Hepatocyte (in vitro differentiated cells): ENCODE data around the gene COIL. TPM values are rescaled to one million over a fixed set of nuclear protein-coding genes. Genes with fewer than 3 reads are reported as not detected.

Experiments used
- DNase-seq: peaks from one replicate; pipeline ENCODE4 v3.0.0-alpha.2; 2016; ENCODE audit warnings: low spot score
- H2AFZ ChIP-seq: fragments of 200-600 bp; sonication (generic); 2 replicates; pipeline ENCODE4 v1.6.0; 2016; ENCODE audit warnings: antibody characterized with exemption, mild to moderate bottlenecking
- H3K27ac ChIP-seq: fragments of 200-600 bp; sonication (generic); 2 replicates; pipeline ENCODE4 v1.5.1; 2016; ENCODE audit warnings: mild to moderate bottlenecking
- H3K27me3 ChIP-seq: fragments of 200-600 bp; sonication (generic); 2 replicates; pipeline ENCODE4 v1.6.1; 2016
- H3K36me3 ChIP-seq: fragments of 200-600 bp; sonication (generic); replicated peaks from 2 replicates; pipeline ENCODE4 v1.5.1; 2016; ENCODE audit warnings: low read depth; ENCODE audit not compliant: insufficient read depth
- H3K4me1 ChIP-seq: fragments of 200-600 bp; sonication (generic); 2 replicates; pipeline ENCODE4 v1.5.1; 2016; ENCODE audit warnings: mild to moderate bottlenecking, moderate library complexity; ENCODE audit not compliant: insufficient read depth
- H3K4me2 ChIP-seq: fragments of 200-600 bp; sonication (generic); 2 replicates; pipeline ENCODE4 v1.6.0; 2016
- H3K4me3 ChIP-seq: fragments of 200-600 bp; sonication (generic); 2 replicates; pipeline ENCODE4 v1.5.1; 2016; ENCODE audit warnings: mild to moderate bottlenecking
- H3K79me2 ChIP-seq: fragments of 200-600 bp; sonication (generic); 2 replicates; pipeline ENCODE4 v1.6.0; 2017; ENCODE audit warnings: mild to moderate bottlenecking
- H3K9me2 ChIP-seq: fragments of 200-600 bp; sonication (generic); replicated peaks from 2 replicates; pipeline ENCODE4 v1.6.0; 2017; ENCODE audit warnings: mild to moderate bottlenecking; ENCODE audit not compliant: insufficient read depth
- H3K9me3 ChIP-seq: fragments of 200-600 bp; sonication (generic); 2 replicates; pipeline ENCODE4 v1.5.1; 2016; ENCODE audit warnings: low read depth, mild to moderate bottlenecking
- H4K20me1 ChIP-seq: fragments of 200-600 bp; sonication (generic); 2 replicates; pipeline ENCODE4 v1.6.0; 2016; ENCODE audit warnings: mild to moderate bottlenecking; ENCODE audit not compliant: insufficient read depth, poor library complexity, severe bottlenecking
- EZH2 ChIP-seq: fragments of 200-600 bp; sonication (generic); IDR thresholded peaks from 2 replicates; pipeline ENCODE4 v1.6.1; 2016; ENCODE audit warnings: antibody characterized with exemption, mild to moderate bottlenecking, borderline replicate concordance
- EZH2phosphoT487 ChIP-seq: fragments of 200-600 bp; sonication (generic); IDR thresholded peaks from one replicate; pipeline ENCODE4 v1.6.1; 2018; ENCODE audit warnings: antibody characterized with exemption, mild to moderate bottlenecking, low read depth, moderate library complexity; ENCODE audit not compliant: unreplicated experiment, severe bottlenecking
- WGBS: methylation state at CpG from one replicate; pipeline ENCODE4 v1.1.6; 2016; ENCODE audit warnings: low lambda C conversion rate; ENCODE audit errors: missing lambda C conversion rate; 5-methylcytosine and 5-hydroxymethylcytosine counted together
- polyA plus RNA-seq: library from polyadenylated mRNA; unstranded; fragments of >200 nt; fragmentation: Nextera tagmentation; extraction: Ambion mirVana; gene quantifications from 2 replicates; pipeline ENCODE4 v1.2.1, GENCODE V29; 2016
- total RNA-seq: library from RNA; depleted of rRNA; stranded (reverse); fragments of >200 nt; gene quantifications from 2 replicates; pipeline ENCODE4 v1.2.3, GENCODE V29; 2014
- TF ChIP-seq, protein P1 (sequence below): fragments of 200-600 bp; sonication (generic); IDR thresholded peaks from 2 replicates; pipeline ENCODE4 v1.5.1; 2016; ENCODE audit warnings: antibody characterized with exemption, mild to moderate bottlenecking; ENCODE audit not compliant: poor library complexity

Gene COIL
- total and polyA plus RNA-seq, 2 experiments from 2014 or later, result 12.9 to 21.0 TPM

DNA sequence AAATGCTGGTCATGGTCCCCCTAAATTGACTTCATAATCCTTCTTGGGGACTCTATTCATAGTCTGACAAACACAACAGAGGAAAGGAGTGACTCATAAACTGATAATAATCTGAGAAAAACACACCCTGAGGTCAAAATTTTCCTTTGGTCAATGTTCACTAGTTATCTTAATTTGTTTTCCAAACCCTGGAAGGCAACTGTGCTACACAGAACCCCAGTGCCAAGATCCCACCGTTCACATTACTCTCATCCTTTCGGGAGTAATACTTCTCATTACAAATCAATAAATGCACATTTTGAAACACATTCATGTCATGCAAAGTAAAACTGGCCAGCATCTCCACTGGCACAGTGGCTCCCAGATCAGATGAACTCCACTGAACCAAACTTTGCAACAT lies 23.2 kb downstream of the COIL start:
- no peak overlapping the region for H2AFZ ChIP-seq
- no peaks in the 10 kb centered on the region for H3K4me1 ChIP-seq
- H3K36me3 ChIP-seq, result peaks cover 8% of the 10 kb centered on the region
- no peak overlapping the region for H3K4me3 ChIP-seq
- H4K20me1 ChIP-seq, result no peaks in the 10 kb centered on the region
- H3K9me2 ChIP-seq, result no peaks in the 10 kb centered on the region
- H3K27me3 ChIP-seq, result no peaks in the 10 kb centered on the region
- H3K79me2 ChIP-seq, result no peaks in the 10 kb centered on the region
- no peak for DNase-seq
- WGBS, result 80% methylated on average over 2 of the region's 2 CpGs
- no peak overlapping the region for H3K4me2 ChIP-seq
- no peaks in the 10 kb centered on the region for H3K9me3 ChIP-seq
- H3K27ac ChIP-seq, result no peak overlapping the region
- TF ChIP-seq EZH2 (no peak), EZH2phosphoT487 (no peak)
- TF ChIP-seq, protein P1, sequence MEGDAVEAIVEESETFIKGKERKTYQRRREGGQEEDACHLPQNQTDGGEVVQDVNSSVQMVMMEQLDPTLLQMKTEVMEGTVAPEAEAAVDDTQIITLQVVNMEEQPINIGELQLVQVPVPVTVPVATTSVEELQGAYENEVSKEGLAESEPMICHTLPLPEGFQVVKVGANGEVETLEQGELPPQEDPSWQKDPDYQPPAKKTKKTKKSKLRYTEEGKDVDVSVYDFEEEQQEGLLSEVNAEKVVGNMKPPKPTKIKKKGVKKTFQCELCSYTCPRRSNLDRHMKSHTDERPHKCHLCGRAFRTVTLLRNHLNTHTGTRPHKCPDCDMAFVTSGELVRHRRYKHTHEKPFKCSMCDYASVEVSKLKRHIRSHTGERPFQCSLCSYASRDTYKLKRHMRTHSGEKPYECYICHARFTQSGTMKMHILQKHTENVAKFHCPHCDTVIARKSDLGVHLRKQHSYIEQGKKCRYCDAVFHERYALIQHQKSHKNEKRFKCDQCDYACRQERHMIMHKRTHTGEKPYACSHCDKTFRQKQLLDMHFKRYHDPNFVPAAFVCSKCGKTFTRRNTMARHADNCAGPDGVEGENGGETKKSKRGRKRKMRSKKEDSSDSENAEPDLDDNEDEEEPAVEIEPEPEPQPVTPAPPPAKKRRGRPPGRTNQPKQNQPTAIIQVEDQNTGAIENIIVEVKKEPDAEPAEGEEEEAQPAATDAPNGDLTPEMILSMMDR, result no peak

DNA sequence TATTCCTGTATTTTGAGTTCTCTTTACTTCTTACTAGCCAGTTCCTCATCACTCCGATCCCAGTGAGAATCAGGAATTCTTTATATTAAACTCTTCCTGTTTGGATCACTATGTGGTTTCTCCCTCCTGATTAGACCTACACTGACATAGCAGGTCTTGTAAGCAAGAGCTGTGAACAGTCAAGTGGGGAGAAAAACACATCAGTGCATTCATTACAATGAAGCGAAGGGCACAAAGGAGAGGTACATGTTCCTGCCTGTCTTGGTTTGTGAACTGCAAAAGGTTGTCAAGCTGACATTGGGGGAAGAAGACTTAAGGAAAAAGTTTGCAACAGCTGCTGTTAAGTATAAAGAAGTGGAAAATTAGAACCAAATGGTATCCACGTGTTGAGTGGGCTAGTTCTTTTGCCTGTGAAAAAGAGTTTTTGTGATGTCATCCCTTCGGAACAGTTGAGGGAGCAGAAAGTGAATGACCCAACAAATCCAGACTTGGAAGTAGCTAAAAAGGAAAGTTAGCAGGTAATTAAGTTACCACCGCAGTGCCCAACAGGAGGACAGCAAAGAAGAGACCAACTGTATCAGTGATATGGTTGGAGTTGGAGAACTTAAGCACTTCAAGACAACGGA lies 24.0 kb downstream of the COIL start:
- no peaks in the 10 kb centered on the region for H3K79me2 ChIP-seq
- H3K9me3 ChIP-seq, result no peaks in the 10 kb centered on the region
- no peak overlapping the region for H3K4me3 ChIP-seq
- no peak overlapping the region for H3K4me2 ChIP-seq
- no peak for DNase-seq
- no peak overlapping the region for H2AFZ ChIP-seq
- H3K36me3 ChIP-seq, result peaks cover 8% of the 10 kb centered on the region
- 83% methylated on average over 6 of the region's 6 CpGs for WGBS
- no peaks in the 10 kb centered on the region for H3K4me1 ChIP-seq
- no peaks in the 10 kb centered on the region for H4K20me1 ChIP-seq
- H3K27me3 ChIP-seq, result no peaks in the 10 kb centered on the region
- TF ChIP-seq EZH2phosphoT487 (no peak), EZH2 (no peak)
- TF ChIP-seq, protein P1, result no peak
- H3K9me2 ChIP-seq, result no peaks in the 10 kb centered on the region
- no peak overlapping the region for H3K27ac ChIP-seq

DNA sequence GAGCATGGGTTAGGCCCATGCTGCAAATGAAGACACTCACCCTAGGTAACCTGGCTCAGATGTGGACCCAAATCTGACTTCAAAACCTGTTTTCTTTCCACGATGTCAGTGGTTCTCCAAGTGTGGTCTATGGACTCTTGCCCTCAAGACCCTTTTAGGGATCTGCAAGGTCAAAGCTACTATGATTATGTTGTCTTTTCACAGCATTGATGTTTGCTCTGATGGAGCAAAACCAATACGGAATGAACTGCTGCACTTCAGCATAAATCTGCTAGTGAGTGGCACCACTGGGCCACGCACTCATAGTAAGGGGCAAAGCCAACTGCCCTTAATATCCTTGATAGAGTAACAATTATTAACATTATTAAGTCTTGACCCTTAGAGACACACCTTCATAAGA lies 25.4 kb downstream of the COIL start:
- Histone ChIP-seq H3K27me3 (no peaks in the 10 kb centered on the region), H2AFZ (no peak overlapping the region), H4K20me1 (no peaks in the 10 kb centered on the region), H3K4me3 (no peak overlapping the region), H3K4me2 (no peak overlapping the region), H3K36me3 (peaks cover 8% of the 10 kb centered on the region), H3K79me2 (no peaks in the 10 kb centered on the region), H3K9me2 (no peaks in the 10 kb centered on the region), H3K4me1 (no peaks in the 10 kb centered on the region), H3K27ac (no peak overlapping the region), H3K9me3 (peaks cover 6% of the 10 kb centered on the region)
- DNase-seq, result no peak
- TF ChIP-seq, protein P1, result no peak
- TF ChIP-seq EZH2phosphoT487 (no peak), EZH2 (no peak)
- WGBS, result 91% methylated on average over 3 of the region's 3 CpGs
